ENCODE measurements around the gene TMEM203. TPM values are rescaled to one million over a fixed set of nuclear protein-coding genes. Genes with fewer than 3 reads are reported as not detected.

The TMEM203 gene
- total and polyA plus RNA-seq, 2 of the 4 experiments (the other 2 are of a cell fraction): 18.8 to 40.6 TPM

GRCh38 chr9:137245450-137246421 lies 40.3 kb upstream of the TMEM203 start (continued):
- no peak for TF ChIP-seq MAFK (IDR thresholded peaks at IDR 0.05; ENCODE audit: low read depth, low read length)
- TF ChIP-seq MXI1 (IDR thresholded peaks at IDR 0.05; ENCODE audit: borderline replicate concordance, low read depth, low read length): no peak

Measured in IMR-90 (cell line).